NCI-H1105 (cell line): ENCODE measurements around the gene CNDP2.

ENCODE experiments used
- DNase-seq: peaks from one replicate; lab custom pipeline; 2025; lab: John Stamatoyannopoulos, UW

Gene CNDP2

GRCh38 chr18:74473976-74474640 lies 22.1 kb upstream of the CNDP2 start:
- no peak for DNase-seq

- no peak for DNase-seq
Observed at GRCh38 chr18:74476140-74476539, 20.0 kb upstream of the CNDP2 start.

- no peak for DNase-seq
Observed at GRCh38 chr18:74477771-74478170, 18.4 kb upstream of the CNDP2 start.

- no peak for DNase-seq
Observed at GRCh38 chr18:74478316-74478715, 17.8 kb upstream of the CNDP2 start.

GRCh38 chr18:74478880-74479279 lies 17.3 kb upstream of the CNDP2 start:
- no peak for DNase-seq

GRCh38 chr18:74479486-74480148 lies 16.5 kb upstream of the CNDP2 start:
- no peak for DNase-seq

- DNase-seq: no peak
Observed at GRCh38 chr18:74480149-74480651, 16.0 kb upstream of the CNDP2 start.

- no peak for DNase-seq
Observed at GRCh38 chr18:74482697-74483096, 13.5 kb upstream of the CNDP2 start.

GRCh38 chr18:74486119-74486849 lies 9.9 kb upstream of the CNDP2 start:
- no peak for DNase-seq

GRCh38 chr18:74488354-74488753 lies 7.8 kb upstream of the CNDP2 start:
- no peak for DNase-seq

- no peak for DNase-seq
Observed at GRCh38 chr18:74488864-74489263, 7.3 kb upstream of the CNDP2 start.

GRCh38 chr18:74489676-74490075 lies 6.5 kb upstream of the CNDP2 start:
- no peak for DNase-seq

- no peak for DNase-seq
Observed at GRCh38 chr18:74492259-74492658, 3.9 kb upstream of the CNDP2 start.

- peak; percentile 22 for DNase-seq
Observed at GRCh38 chr18:74493689-74494088, 2.5 kb upstream of the CNDP2 start.

GRCh38 chr18:74494514-74494913 lies 1.6 kb upstream of the CNDP2 start:
- DNase-seq: no peak

- peak; percentile 47 for DNase-seq
Observed at GRCh38 chr18:74496508-74497323, 553 bp downstream of the CNDP2 start.

GRCh38 chr18:74497324-74497676 lies 1.1 kb downstream of the CNDP2 start:
- DNase-seq: no peak

- no peak for DNase-seq
Observed at GRCh38 chr18:74497778-74498177, 1.6 kb downstream of the CNDP2 start.

GRCh38 chr18:74498712-74499627 lies 2.8 kb downstream of the CNDP2 start:
- DNase-seq: no peak

GRCh38 chr18:74499633-74500032 lies 3.5 kb downstream of the CNDP2 start:
- DNase-seq: no peak

- no peak for DNase-seq
Observed at GRCh38 chr18:74500372-74500771, 4.2 kb downstream of the CNDP2 start.
